DMS53 treated with DMSO at 0.1 percent for 48 hours (cell line): ENCODE data around the gene AFDN.

Source experiments
- DNase-seq: peaks from one replicate; lab custom pipeline; 2025; ENCODE audit not compliant: unreplicated experiment; lab: John Stamatoyannopoulos, UW

Gene AFDN

DNA sequence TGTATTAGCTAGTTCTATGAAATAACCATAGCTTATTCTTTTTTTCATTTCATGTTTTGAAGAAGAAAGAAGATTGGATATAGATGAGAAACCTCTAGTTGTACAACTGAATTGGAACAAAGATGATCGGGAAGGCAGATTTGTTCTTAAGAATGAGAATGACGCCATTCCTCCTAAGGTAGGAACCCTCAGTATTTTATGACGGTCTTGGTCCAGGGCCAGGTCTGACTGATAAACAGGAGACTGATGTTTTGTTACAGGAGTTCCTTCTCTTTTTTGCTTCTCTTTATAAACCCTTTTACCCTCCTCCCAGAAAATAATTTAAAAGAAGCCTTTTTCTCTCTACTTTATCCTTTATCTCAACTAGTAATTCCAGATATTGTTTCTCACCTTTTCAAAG lies 43.6 kb downstream of the AFDN start:
- no peak for DNase-seq

DNA sequence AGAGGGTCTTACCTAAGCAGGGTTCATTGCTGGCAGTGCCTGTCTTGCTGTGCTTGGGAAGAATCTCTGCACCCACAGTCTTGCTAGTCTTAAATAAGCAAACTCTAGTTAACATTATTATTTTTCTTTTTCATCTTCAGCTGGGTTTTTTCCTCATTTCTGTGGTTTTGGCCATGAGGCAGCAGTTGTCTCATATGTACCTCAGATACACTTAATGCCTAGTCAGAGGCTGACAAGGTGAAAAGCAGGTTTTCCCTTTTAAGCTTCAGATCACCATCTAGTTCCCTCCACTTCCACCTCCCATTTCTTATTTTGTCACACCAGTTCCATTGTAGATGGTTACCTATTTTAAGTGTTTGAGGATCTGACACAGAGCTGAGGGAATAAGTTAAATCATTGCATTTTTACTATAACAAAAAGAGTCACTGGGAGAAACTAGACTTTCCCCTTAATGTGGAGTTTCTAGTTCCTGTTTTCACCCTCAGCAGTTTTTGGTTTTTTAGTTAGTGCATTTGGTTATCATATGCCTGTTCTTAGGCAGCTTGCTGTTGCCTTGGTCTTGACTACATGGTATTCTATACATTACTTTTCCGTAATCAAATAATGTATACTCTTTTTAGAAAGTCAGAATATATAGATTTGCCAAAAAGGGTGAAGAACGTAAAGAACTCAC lies 46.0 kb downstream of the AFDN start:
- no peak for DNase-seq

DNA sequence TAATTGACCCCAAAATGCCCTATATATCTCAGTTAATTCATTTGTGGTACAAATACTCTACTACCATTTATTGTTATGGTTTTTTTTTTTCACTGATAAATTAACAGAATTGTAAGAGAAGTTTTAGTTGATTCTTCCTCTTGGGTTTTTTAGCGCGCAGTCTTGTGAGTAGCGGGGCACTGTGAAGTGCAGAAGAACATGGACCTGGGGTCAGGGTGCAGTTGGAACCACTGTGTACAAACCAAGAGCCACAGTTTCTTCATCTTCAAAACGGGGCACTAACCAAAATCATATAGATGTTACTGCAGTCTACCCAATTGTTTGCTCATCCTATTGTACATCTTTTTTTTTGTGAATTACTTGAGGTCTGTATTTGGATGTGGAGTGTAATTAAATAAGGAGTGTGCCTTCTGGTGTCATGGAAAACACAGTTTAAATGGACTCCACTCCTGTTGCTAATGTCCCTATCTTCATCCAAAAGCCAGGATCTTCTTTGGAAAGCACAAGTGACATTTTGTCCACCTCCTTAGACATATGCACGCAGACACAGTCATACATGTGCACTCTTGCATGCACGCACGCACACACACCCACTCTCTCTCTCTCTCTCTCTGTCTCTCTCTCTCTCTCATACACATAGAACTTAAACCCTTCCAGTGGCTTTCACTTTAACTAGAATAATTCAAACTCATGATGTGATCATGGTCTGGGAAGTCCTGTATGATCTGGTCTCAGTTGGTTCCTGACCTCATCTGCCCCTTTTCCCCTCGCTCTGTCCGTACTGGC lies 51.5 kb downstream of the AFDN start:
- DNase-seq, result no peak

DNA sequence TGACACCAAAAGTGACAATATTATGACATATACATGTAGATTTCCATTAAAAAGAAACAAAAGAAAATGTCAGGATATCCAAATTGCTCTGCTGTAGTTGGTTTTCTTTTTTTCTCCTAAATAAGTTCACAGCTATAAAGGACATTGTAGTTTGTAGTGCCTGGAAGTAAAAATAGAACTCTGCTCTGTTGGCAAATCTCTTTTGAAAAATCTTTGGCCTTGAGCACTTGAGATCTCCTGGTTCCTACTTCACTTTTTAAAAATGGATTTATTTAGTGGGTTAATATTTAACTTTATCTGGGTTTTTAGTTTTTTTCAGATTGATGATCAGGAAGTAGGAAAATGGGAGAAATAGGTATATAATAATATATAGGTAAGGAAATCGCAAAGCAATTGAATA lies 52.9 kb downstream of the AFDN start:
- DNase-seq, result no peak

DNA sequence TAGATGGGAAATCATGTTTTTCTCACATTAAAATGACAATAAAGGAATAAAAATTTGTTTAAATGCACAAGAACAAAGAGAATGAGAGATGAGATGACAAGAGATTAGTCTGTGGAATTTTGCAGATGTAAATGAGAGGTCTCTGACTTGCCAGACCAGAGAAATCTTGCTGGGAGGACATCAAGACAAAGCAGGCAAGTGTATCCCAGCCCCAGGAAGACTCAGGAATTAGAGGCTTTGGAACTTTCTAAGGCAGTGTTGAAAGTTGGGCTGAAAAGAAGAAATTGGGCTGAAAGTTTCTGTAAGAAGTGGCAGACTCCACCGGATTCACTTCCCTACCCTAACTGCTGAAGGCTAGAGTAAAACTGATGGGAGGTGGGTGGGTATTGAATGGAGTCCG lies 54.6 kb downstream of the AFDN start:
- DNase-seq, result no peak

DNA sequence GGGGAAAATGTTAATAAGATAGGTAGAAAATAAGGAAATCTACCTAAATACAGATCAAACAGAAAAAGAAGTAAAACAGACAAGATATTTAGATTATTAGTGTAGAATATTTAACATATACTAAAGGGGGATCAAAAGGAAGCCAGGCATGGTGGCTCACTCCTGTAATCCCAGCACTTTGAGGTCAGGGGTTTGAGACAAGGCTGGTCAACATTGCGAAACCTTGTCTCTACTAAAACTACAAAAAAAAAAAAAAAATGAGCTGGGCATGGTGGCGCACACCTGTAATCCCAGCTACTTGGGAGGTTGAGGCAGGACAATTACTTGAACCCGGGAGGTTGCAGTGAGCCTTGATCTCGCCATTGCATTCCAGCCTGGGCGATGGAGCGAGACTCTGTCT lies 55.5 kb downstream of the AFDN start:
- DNase-seq, result no peak

DNA sequence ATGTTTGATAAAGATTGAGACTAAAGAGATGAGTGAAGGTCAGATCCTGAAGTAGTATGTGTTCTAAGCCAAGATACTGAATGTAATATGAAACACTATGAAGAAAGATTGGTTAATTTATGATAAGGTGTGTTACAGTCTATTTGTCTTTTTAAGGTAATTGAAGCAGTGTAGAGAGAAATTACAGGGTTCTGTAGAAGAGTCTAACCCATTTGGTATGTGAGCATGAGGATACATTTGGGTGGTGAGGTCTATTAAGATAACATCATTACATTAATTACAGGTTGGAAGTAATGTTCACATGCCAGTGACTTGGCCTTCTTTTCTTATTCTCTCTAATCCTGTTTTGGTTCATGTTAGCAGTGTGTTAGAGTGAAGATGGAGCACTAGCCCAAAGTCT lies 61.4 kb downstream of the AFDN start:
- DNase-seq, result no peak

DNA sequence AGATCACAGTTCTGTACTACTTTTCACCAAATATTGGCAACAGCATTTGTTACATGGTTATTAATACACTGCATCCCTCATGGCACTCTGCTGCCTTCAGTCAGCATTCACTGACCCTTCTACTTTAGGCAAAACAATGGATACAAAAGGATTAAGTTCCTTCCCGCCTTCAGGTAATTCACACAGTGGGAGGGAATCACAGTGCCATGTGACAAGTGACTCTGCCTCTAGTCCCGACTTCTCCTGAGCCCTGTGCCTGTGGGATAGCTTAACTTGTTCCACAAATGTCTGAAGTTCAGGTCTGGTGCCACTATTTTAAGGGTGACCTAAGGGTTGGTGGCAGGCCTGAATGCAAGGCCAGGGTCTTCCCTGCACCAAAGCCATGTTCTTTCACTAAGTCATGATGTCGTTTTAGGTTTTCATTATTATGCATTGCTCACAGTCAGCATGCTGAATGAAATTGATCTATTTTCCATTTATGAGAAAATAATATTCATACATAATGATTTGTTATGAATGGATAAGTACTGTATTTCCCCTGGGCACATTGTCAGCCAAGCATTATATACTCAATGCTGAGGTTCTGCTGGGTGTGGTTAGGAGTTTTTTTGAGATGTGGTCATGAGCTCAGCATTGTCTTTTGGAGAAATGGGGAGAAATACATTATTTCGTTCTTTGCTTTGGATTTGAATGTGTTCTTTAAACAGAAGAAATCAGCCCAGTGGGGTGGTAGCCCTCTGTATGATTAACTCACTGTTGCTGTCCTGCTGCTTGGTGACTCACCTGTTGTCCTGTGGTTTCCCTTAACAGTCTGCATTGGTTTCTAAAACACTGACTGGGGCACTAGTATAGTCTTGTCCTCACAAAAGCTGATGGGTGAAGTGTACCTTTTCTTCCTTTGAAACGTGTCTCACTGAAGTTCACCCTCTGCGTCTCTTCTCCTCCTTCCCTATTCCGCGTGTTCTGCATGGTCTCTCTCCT lies 66.4 kb downstream of the AFDN start:
- DNase-seq, result no peak

DNA sequence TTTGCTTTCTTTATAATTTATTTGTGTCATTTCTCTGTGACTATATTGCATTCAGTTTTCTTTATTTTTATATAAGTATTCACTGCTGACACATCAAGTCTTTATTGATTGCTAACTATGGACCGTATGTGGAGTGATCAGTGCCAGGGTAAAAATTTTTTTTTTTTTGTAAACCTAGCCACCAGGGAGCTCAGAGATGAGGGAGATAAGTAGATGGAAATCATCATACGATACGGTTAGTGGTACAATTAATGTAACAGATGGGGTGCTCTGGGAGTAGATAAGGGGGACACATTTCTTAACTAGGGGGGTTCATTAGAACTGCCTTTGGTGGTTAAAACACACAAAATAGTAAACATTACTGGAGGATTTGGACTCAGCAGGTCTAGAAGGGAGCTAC lies 68.3 kb downstream of the AFDN start:
- DNase-seq, result no peak

DNA sequence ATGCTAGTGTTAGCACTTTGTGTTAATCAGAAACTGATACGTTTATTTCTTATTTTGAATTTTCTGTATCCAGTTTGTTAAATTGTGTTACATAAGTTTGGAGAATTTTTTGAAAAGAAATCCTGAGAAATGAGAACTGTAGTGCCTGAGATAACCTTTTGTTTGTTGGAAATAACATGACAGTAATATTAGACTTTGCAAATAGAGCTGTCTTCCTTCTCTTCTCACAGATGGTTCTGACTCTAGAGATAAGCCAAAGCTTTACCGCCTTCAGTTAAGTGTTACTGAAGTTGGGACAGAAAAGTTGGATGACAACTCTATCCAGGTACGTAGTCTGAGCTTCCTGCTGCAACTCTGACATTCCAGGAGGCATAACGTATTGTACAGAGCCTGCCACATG lies 69.9 kb downstream of the AFDN start:
- no peak for DNase-seq

DNA sequence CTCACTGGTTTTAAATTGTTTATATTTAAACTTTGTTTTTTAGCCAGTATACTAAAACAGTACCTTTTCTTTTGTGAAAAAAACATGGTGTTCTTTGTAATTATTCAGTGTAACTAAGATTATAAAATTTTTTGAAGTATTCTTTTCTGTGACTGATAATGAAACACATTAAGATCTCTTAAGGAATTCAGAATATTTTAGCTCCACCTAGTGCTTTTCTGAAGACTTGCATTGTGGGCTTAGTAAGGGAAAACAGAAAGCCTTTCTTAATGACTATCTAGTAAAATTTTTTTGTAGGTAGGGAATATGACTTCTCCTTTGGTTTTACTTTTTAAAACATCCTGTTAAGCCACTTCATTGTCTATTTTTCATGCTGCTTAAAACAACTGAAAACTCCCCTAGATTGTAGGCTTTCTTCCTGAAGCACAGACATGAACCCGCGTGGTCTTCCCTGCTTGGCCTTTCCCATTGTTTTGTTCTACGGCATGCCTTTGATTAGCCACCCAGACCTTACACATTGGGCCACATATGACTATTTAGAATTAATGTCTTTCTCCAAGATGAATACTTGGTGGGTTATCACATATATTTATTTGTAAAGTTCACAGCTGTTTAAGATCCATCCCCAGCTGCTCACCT lies 72.1 kb downstream of the AFDN start:
- peak; percentile 26 for DNase-seq

DNA sequence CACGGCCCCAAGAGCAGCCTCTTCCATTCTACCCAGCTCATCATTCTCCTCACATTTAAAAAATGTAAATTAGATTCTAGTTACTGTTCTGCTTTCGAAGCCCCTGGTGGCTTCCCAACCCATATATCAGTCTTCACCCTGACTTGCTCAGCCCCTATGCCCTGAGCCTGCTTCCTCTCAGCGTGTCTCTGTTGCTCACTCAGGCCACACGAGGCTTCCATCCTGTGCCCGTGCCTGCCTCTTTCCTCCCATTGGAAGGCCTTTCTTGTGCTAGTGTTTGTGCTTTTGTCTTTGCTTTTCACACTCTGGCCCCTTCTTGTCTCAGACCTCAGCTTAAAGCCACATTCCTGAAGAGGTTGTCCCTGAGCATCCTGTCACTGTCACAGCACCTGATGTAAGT lies 78.1 kb downstream of the AFDN start:
- no peak for DNase-seq

DNA sequence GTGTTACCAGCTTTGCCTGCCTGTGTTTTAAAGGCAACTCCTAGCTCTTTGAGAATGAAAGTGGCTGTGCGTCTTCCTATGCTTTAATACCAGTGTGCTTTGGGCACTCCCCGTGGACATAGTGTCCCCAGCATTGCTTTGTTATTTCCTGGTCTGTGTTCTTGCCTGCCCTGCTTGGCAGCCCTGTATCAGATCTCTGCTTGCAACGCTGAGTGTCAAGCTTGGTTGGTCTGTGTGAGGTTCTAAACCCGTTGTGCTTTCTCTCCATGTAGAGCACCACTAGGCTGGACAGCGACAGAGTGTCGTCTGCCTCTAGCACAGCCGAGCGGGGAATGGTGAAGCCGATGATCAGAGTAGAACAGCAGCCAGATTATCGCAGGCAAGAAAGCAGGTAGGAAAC lies 80.2 kb downstream of the AFDN start:
- DNase-seq, result peak; percentile 42

DNA sequence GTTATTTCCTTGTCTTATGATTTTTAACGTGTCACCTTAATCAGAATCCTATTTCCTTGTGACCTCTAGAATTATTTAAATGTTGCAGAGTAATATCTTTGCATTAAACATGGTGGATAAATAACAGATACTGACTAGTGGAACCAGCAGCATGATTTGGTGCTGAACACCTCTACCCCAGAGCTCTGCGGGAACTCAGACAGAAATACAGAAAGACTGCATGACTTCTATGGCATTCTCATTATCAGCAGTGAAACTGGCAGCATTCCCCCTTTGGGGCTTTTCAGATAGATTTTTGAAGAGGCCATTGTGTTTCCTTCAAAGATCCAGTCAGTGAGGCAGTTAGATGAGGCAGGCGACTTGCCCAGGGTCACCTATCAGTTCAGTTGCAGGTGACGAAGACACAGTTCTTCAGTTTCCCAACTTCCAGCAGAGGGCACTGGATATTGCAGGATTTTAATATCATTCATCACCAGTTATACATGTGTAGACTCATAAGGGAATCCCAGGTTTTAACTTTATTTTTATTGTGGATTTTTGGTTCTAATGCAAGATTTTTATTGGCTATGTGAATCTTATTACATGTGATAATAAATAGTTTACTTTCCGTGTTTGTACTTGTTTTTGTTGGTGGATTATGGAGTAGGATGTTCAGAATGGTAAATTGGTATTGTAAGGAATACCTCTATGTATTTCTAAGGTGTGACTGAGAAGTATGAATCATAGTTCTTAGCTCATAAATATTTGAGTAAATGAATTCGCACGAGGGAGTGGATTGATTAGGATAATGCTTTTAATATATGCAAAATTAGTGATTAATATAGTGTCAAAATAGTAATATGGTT lies 81.3 kb downstream of the AFDN start:
- DNase-seq, result no peak

DNA sequence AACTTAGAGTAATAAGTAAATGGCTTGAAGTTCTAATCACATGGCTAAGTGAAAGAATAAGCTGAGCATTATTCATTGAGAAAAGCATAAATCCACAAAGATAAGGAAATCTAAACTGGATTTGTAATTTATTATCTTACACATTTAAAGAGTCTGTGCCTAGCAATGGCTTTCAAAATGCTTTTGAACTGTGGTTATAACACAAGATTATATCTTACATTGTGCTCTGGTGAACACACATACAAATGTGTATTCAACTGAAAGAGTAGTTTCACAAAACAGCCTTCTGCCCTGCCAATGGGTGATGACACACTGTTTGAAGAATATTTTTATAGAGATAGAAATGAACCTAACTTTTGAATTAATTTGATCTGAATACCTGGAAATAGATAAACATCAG lies 83.3 kb downstream of the AFDN start:
- no peak for DNase-seq

DNA sequence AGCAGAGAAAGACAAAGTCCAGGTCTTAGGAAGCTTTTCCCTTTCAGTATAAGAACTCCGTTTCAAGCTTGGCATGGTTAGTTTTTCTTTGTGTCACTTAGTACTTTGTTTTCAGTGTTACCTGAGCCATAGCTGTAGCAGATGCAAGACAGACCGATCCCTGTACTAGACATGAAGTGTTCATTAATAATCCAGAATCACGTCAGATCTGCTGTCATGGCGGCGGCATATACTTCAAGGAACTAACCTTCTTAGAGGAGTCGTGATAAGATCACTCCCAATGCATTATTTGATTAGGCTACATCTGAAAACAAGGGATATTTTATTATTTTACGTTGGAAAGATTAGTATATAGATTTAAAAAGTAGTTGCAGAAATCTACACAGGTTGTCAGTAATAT lies 83.9 kb downstream of the AFDN start:
- DNase-seq, result no peak

DNA sequence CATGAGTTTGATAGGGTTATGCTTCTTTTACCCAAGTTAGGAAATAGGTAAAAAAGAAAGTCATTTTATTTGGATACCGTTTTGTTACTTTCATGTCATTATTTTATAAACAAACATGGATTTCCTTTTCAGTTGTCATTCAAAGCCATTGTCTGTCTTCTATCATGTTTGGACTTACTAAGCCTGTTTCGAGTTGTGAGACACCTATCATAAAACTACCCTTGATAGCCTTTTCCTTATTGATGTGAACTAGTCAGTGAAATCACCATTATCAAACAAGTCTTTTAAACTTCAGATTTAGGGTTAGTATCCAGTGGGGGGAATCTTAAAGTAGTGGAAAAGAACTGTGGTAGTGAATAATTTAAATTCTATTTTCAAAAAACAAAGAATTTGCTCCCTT lies 85.8 kb downstream of the AFDN start:
- DNase-seq, result no peak

DNA sequence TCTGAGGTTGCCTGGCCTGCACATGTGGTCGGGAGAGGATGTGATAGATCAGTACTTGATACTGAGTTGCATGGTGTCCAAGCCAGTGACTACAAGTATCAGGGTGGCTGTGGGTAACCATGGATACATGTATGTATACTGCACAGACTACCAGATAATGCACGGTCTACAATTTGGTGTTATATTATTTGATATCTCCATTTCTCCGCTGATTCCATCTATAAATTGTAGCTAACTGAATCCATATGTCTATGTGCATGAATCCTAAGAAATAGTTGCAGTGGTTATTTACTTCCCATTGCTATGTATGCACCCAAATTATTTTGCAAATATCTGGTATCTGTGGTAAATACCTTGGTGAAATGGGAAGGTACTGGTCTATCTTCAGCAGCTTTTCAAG lies 87.0 kb downstream of the AFDN start:
- DNase-seq, result no peak

DNA sequence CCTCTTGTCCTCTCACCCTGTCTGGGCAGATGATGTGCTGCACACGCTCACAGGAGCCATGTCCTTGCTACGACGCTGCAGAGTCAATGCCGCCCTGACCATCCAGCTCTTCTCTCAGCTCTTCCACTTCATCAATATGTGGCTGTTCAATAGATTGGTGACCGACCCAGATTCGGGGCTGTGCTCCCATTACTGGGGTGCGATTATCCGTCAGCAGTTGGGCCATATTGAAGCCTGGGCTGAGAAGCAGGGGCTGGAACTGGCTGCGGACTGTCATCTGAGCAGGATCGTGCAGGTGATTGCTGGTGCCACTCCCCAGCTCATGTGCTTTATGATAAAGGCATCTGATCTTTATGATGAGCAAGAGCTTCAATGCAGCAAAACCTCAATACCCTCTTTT lies 88.4 kb downstream of the AFDN start:
- no peak for DNase-seq

DNA sequence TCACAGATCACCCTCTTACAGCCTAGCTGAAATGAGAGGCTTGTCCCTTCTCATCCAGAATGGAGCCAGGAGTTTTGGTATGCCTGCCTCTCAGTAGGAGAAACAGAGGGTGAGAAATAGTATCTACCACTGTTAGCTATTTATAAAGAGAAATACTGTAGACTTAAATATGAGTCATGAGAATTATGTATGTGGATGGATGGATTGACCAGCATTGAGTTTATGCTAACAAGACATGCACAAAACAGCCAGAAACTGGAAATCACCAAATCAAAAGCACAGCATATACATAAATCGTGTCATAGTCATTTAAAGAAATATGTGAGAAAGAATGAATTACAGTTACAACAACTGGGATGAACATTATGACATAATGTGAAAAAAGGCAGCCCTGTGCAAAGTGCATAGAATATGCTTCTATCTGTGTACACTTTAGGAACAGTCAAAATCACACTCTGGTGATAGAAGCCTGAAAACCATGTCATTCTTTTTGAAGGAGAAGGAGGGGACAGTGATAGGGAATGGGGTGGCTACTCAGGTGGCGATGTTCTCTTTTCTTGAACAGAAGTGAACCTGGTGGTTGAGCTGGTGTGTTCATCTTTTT lies 90.9 kb downstream of the AFDN start:
- DNase-seq, result no peak
